ENCODE data around the gene SPAG4.
A peak's percentile ranks its signal among the peaks of the same experiment; 100 is the strongest.

Gene SPAG4

DNA sequence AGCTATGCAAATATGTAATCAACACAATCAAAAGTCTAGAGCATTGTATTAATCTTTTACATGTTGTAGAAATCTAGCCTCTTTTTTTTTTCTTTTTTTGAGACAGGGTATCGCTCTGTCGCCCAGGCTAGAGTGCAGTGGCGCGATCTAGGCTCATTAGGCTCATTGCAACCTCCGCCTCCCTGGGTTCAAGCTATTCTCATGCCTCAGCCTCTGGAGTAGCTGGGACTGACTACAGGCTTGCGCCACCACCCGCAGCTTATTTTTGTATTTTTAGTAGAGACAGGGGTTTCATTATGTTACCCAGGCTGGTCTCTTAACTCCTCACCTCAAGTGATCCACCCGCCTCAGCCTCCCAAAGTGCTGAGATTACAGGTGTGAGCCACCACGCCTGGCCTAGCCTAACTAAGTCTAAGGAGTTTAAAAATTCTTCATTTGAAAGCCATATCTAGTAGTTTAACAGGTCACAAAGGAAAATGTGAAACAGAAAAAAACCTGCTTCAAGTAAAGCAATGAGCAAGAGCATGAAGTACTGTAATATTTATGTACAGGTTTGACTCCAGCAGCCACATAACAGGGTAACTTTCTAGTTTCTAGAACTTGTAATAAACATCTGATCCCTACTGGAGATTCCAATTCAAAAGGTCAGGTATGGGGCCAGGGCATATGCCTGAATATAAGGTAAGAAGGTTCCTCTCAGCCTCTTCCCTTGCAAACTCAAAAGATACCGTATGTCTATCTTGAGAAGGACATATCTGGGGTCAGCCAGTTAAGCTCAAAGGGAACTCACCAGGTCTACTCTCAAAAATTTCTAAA is 44.7 kb downstream of the SPAG4 start:
- no peak for DNase-seq

DNA sequence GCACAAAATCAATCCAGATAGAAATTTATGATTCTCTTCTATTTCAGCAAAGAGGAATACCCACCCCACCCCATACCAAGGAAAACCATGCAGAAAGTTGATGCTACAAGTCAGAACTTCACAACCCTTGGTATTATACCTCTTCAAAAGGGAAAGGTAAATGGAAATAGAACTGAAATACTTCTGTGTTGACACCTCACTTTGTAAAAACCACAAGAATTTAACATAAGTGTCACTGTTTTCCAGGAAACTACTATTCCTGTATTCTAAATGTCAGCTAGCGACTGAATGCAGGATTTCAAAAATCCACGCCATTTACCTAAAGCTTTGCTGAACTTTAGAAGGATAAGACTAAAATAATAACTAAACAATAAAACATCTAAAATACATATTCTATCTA is 45.4 kb downstream of the SPAG4 start:
- DNase-seq: no peak

DNA sequence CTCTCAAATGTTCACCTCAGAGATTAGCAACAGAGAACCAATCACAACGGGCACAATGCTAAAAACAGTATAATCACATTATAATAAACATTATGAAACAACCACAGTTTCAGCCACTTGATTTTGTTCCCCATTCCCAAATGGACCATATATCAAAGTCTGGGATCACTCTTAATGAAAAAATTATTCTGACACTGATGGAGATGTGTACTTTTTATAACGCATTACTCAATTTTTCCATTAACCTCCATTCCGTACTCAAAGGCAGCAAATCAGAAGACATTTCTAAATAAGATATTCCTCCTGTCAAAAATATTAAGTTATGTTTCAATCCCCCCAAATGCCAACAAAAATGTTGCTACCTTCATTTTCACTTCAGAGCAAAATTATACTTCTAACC is 46.3 kb downstream of the SPAG4 start:
- no peak for DNase-seq

DNA sequence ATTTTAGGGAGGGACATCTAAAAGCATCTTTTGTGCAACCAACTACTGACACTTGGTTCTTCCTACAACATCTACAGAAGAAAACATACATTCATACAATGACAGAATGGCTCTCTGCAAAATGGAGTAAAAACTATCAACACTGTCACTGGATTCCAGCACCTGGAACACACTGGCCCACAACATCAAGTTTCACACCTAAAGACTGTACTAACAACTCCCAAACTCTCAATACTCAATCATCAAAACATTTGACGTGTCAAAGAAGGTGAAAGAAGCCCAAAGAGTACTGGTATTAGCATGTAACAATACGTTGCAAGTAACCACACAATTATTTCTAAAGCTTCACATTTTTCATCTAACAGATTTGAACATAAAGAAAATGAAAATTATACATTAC is 46.9 kb downstream of the SPAG4 start:
- no peak for DNase-seq

DNA sequence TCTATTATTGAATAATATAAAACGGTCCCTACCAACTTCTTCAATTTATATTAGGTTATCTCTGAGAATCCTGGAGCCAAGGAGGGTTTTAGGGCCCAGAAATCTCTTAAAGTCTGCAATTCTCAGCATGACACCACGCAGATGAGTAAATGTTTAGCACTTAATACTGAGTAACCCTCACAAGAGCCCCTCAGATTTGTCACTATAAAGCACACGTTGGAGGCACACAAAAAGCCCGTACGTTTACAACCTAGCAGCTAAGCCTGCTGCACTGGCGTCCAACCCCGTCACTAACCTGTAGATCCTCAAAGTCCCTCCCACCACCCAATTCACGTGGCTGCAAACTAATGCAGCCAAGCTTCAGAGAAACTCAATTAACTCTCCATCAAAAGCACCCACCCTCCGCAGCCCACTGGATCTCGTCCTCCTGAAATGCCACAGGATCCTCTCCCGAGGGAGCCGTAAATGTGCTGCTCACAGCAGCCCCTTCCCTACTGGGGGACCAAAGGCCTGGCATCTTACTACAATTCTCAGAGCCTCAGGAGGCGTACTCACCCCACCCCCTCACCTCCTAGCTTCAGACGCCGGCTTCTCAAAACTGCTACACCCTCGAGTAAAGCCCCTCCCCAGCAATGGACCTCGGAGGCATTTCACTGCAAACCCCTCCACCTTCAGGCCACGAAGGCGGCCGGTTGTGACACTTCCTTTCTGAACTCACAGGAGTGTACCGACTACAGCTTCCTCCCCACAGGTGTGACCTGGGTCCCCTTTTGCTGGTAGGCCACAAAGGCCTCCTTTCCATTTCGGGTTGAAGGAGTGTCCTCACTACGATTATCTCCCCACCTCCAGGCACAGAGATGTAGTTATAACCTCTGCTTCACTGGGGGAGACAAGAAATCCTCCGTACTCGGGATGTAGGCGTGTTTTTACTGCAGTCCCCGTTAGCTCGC is 48.2 kb downstream of the SPAG4 start:
- peak; percentile 70 for DNase-seq

DNA sequence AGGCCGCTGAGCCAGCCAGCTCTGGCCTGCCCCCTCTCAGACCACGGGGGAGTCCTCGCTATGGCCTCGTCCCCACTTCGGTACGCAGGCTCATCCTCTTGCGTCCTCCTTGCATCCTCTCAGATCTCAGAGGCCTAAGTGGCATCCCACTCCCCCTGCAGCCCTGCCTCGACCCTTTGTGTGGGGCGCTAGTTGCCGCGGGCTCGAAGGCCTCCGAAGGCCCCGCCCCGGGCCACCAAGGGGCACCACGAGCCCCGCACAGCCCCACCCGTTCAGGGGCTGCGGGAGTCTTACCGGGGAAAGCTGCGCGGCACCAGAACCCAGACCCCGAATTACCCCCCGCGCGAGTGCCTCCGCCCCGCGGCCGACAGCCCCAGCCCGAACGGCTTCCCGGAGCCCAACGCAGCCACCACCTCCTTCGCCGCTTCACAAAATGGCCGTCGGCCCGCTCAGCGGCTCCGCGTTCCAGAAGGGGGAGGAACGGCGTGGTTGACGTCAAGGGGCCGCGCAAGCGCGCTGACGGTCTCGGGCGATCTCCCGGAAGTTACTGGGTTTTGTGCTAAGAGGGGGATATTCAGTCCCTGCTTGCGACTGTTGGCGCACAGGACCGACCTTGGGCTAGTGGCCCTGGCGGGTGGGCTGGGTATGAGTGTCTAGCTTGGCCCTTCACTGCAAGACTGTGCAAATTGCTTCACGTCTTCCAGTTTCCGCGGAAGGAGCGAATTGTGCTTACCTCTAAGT is 49.0 kb downstream of the SPAG4 start, which contains the start of the genes CPNE1 and RBM12:
CPNE1 (minus strand) TSS at position 435 of the 741 bp plus-strand sequence. CDS start 31,977 bp downstream, outside the sequence.
RBM12 (minus strand) TSS at position 435 of the 741 bp plus-strand sequence. CDS start 9,578 bp downstream, outside the sequence.
- peak; percentile 90 for DNase-seq

DNA sequence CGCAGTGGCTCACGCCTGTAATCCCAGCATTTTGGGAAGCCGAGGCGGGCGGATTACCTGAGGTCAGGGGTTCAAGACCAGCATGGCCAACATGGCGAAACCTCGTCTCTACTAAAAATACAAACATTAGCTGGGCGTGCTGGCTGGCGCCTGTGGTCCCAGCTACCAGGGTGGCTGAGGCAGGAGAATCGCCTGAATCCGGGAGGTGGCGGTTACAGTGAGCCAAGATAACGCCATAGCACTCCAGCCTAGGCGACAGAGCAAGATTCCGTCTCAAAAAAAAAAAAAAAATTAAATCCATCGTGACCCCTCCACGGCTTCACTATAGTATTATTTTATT is 50.3 kb downstream of the SPAG4 start:
- DNase-seq: no peak

DNA sequence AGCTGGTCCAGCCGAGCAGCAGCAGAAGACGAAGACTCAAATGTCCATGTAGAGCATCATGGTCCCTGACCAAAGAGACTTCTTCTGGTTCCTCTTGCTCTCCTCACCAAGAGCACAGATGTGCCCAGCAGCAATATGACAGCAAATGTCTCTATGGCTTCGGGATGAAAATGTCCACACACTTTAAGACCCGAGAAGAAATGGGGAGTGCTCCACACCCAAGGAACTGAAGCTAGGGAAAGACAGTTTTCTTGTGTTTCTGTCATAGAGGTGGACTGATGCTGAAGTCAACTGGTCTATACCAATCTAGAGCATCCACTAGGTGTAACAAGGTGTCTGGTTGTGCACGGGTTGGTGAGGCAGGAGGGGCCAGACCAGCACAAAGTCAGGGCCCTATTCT is 53.6 kb downstream of the SPAG4 start:
- no peak for DNase-seq

DNA sequence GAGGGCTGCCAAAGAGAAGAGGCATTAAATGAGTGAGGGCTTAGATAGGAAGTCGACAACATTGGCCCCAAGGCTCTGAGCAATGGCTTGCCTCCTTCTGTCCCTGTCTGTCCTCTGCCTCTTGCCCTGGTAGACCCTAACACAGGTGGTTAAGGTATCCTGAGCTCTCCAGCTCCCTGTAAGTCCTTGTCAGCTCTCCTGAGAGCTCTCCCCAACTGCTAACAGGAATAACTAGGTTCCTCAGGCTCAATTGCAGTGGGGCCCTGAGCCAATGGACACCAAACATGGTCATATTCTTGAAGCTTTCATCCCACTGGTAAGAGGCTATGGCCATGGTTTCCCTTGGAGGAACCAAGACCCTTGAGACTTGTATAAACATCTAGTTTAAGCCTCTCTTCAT is 54.1 kb downstream of the SPAG4 start:
- no peak for DNase-seq
